Measurements from ENCODE around the gene AURKAIP1.

- TF ChIP-seq EZH2phosphoT487 (IDR thresholded peaks at IDR 0.05; ENCODE audit: insufficient read depth, low read depth) (no peak), EZH2 (IDR thresholded peaks at IDR 0.05; ENCODE audit: insufficient read depth, poor library complexity, severe bottlenecking) (no peak)
Measured at GRCh38 chr1:1371746-1372711, 3.0 kb downstream of the AURKAIP1 start.

Data from GM23248 (cell line).